ENCODE data around the gene GABRR3. TPM values are rescaled to one million over a fixed set of nuclear protein-coding genes. Genes with fewer than 3 reads are reported as not detected.

GABRR3 gene
- total RNA-seq, 1 donor from 2014 or later = not detected

- no peaks in the 10 kb centered on the region for H3K36me3 ChIP-seq
- peak; percentile 79 for DNase-seq
- H3K4me1 ChIP-seq = peaks cover 34% of the 10 kb centered on the region
- H3K27ac ChIP-seq (replicated peaks) = peak within 1 kb of the TSS; percentile 86
- no peaks in the 10 kb centered on the region for H3K27me3 ChIP-seq (ENCODE audit: low read depth)
- peak within 1 kb of the TSS; percentile 79 for H3K4me3 ChIP-seq
- H3K9me3 ChIP-seq (replicated peaks) = no peaks in the 10 kb centered on the region
- TF ChIP-seq CTCF (IDR thresholded peaks at IDR 0.05; ENCODE audit: borderline replicate concordance) = no peak
- intact Hi-C loops (cut with micrococcal nuclease) = no loop called here
Measured at GRCh38 chr3:97971679-97972567, 63.2 kb downstream of the GABRR3 start, which contains the start of gene RIOX2. Gene RIOX2 (minus strand): TSS chr3:97972431. CDS start chr3:97967593, 4,838 bp downstream.

- intact Hi-C loops (cut with micrococcal nuclease) = no loop called here
- TF ChIP-seq CTCF (IDR thresholded peaks at IDR 0.05; ENCODE audit: borderline replicate concordance) = no peak
- H3K4me3 ChIP-seq = peak overlapping the region; percentile 79
- H3K9me3 ChIP-seq (replicated peaks) = no peaks in the 10 kb centered on the region
- no peak for DNase-seq
- no peaks in the 10 kb centered on the region for H3K27me3 ChIP-seq (ENCODE audit: low read depth)
- no peaks in the 10 kb centered on the region for H3K36me3 ChIP-seq
- peaks cover 34% of the 10 kb centered on the region for H3K4me1 ChIP-seq
- H3K27ac ChIP-seq (replicated peaks) = peak overlapping the region; percentile 86
Measured at GRCh38 chr3:97970956-97971620, 64.0 kb downstream of the GABRR3 start.

GRCh38 chr3:97970156-97970555 lies 65.0 kb downstream of the GABRR3 start:
- Histone ChIP-seq H3K27ac (replicated peaks) (peak overlapping the region; percentile 86), H3K4me1 (peaks cover 38% of the 10 kb centered on the region), H3K4me3 (no peak overlapping the region), H3K27me3 (ENCODE audit: low read depth) (no peaks in the 10 kb centered on the region), H3K36me3 (no peaks in the 10 kb centered on the region), H3K9me3 (replicated peaks) (no peaks in the 10 kb centered on the region)
- DNase-seq = no peak
- intact Hi-C loops (cut with micrococcal nuclease) = no loop called here
- TF ChIP-seq CTCF (IDR thresholded peaks at IDR 0.05; ENCODE audit: borderline replicate concordance) = no peak

GRCh38 chr3:97969541-97969940 lies 65.6 kb downstream of the GABRR3 start:
- Histone ChIP-seq H3K27ac (replicated peaks) (no peak overlapping the region), H3K27me3 (ENCODE audit: low read depth) (no peaks in the 10 kb centered on the region), H3K4me1 (peaks cover 38% of the 10 kb centered on the region), H3K36me3 (no peaks in the 10 kb centered on the region), H3K9me3 (replicated peaks) (no peaks in the 10 kb centered on the region), H3K4me3 (no peak overlapping the region)
- no peak for TF ChIP-seq CTCF (IDR thresholded peaks at IDR 0.05; ENCODE audit: borderline replicate concordance)
- DNase-seq = no peak
- intact Hi-C loops (cut with micrococcal nuclease) = no loop called here

GRCh38 chr3:97968376-97968775 lies 66.7 kb downstream of the GABRR3 start:
- Histone ChIP-seq H3K9me3 (replicated peaks) (no peaks in the 10 kb centered on the region), H3K27me3 (ENCODE audit: low read depth) (no peaks in the 10 kb centered on the region), H3K36me3 (no peaks in the 10 kb centered on the region), H3K4me3 (no peak overlapping the region), H3K4me1 (peaks cover 48% of the 10 kb centered on the region), H3K27ac (replicated peaks) (no peak overlapping the region)
- no peak for TF ChIP-seq CTCF (IDR thresholded peaks at IDR 0.05; ENCODE audit: borderline replicate concordance)
- intact Hi-C loops (cut with micrococcal nuclease) = no loop called here
- no peak for DNase-seq

Data from left ventricle myocardium inferior (tissue), 1 donor.